Measurements from ENCODE around the gene ASB15.
"Not testable (repeated sequence)": the region's sequence is repeated elsewhere in the genome, so short reads cannot be mapped to it uniquely, and the experiment has no call there.

Gene ASB15

GRCh38 chr7:123599766-123600165, 1.9 kb upstream of the ASB15 start:
- DNase-seq, result no peak

- no peak for DNase-seq
Measured at GRCh38 chr7:123600876-123601275, 745 bp upstream of the ASB15 start.

DNA sequence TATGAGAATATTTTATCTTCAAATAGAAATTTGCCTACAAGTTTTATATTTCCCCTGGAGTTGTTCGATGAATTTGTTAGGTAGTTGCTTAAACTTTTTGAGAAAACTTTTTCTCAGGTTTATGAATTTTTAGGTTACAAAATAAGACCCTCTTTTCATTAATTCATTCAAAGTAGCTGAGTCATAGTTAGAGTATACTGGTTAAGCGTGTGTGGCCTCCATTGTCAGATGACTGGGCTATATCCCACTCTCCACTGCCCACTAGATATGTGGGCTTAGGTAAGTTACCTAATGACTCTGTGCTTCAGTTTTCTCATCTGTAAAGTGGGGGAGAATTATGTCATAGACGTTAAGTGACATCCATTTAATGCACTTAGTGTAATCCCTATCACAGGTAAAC, 1.0 kb downstream of the ASB15 start:
- DNase-seq, result no peak

DNA sequence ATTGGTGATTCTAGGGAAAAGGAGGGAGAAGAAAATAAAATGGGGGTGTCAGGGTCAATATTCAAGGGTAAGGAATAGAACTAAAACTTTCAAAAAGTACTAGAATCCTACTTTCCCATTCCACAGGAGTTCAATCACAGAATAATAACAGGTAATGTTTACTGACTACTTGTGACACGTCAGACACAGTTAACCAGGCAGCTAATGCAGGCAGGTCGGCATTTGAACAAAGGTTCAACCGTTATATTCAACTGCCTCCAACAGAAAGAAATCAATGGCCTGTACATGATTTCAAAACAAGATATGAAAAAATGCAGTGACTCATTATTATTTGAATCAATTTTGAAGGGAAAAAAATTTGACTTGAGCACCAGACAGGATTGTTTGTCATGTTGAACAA, 3.1 kb downstream of the ASB15 start:
- no peak for DNase-seq

GRCh38 chr7:123607423-123607975, 5.9 kb downstream of the ASB15 start:
- DNase-seq, result no peak

GRCh38 chr7:123608991-123609882, 7.6 kb downstream of the ASB15 start:
- DNase-seq, result no peak

DNA sequence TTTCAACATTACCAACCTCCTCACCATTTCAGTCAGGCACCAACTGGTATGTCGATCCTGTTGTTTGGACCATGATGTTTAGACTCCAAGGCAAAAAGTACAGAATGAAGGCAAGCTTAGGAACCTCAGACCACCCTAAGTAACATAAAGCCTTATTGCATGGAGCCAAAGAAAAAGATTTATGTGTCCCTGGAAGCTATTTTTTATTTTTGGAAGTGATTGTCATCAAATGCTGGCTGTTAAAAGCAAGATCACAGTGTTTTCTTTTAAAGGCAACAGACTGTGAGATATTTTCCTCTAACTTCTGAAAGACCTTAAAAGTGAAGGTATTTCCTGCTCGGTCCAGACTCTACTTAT, 8.2 kb downstream of the ASB15 start:
- DNase-seq, result no peak

DNA sequence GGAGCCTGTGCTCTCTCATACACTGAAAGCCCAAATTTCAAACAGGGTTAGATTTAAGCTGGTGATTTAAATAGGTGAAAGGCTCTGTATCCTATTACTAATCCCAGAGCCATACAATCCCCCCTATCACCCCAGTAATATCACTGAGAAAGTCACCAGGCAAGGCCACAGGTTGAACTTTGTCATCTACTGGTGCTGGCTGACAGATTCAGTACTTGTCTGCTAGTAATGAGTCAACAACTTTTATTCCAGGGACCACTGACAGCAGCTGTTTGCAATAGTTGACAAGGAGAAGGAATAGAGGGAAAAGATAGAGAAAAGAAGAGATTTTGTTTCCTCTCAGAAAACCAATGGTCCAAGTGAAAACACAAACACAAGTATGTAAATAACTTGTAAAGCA, 10.4 kb downstream of the ASB15 start:
- DNase-seq, result no peak

GRCh38 chr7:123615344-123615743, 13.7 kb downstream of the ASB15 start:
- DNase-seq, result no peak

DNA sequence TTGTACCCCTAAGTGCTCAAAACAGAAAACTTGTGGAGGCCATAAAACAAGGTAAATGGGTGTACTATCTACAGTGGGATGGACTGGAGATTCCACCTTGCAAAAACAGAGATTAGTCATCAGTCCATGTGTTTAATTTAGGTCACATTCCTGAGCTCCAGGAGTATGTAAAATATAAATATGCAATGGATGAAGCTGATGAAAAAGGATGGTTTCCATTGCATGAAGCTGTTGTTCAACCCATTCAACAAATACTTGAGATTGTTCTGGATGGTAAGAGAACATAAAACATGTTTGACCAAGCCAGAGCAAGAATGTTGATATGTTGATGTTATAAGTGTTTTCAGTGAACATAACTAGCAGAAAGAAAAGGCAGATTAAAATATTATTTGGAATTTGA, 14.6 kb downstream of the ASB15 start:
- DNase-seq, result no peak

GRCh38 chr7:123621707-123622106, 20.1 kb downstream of the ASB15 start:
- no peak for DNase-seq

DNA sequence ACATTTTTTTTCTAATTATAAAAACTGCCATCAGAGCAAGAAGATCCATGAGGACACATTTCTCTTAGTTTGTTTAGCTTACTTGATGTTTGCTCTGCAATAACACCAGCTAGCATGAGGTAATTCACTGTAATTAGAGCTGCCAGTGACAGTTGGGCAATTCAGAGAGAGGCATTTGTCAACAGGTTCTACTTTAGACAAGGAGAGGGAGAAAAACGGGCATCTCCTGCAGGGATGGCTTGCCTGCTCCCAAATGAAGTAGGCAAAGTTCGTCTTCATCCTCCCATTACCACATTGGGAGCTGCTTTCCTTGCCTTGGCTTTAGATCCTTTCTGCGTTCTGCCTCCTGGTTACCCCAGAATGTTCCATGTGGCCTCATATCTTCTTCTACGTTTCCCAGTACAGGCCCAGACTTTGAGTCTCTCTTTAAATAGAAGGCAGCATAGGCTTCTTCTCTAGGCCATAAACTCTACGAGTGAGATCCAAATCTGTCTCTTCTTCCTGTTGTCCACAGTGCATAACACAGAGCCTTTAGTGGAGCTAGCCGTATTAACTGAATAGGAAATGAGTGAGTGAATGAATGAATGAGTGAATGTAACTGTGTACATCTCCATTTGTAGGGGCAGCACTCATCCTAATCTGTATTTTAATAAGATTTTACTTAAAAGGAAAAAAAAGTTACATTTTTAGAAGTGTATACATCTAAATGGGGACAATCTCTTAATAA, 21.2 kb downstream of the ASB15 start:
- no peak for DNase-seq

GRCh38 chr7:123624527-123625183, 23.0 kb downstream of the ASB15 start:
- DNase-seq, result peak; percentile 60

DNA sequence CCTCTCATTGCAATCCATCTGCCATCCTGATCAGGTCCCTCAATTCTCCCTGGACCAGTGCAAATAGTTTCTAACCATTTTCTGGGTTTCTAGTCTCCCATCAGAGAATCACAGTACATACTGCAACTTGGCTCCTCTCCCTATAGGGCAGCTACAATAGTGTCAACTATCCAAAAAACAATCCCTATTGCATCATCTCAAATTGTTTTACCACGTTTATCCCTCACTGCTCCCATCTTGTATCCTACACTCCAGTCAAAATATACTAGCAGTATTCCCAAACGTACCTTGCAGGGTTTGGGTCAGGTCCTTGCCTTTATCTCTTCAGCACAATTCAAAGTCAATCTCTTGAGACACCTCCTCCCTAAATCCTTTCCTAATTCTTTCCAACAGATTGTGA, 23.6 kb downstream of the ASB15 start:
- no peak for DNase-seq

- DNase-seq, result no peak
Measured at GRCh38 chr7:123627851-123628250, 26.2 kb downstream of the ASB15 start.

GRCh38 chr7:123628829-123629228, 27.2 kb downstream of the ASB15 start:
- DNase-seq, result no peak

GRCh38 chr7:123629281-123629680, 27.7 kb downstream of the ASB15 start:
- DNase-seq, result no peak

DNA sequence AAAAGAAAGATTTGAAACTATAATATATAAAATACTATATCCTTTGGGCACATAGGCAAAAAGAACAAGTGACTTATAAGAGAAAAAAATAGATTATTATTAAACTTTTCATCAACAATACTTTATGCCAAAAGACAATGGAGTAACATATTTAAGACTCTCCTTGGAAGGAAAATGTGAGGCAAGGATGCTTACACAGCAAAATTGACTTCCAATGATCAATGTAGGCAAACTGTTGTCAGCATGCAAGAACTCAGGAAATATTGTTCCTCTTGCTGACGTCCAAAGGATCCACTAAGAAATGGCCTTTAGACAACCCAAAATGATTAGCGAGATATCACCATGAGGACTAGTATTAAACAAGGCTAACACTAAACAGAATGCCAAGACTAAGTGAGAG, 31.2 kb downstream of the ASB15 start:
- no peak for DNase-seq

GRCh38 chr7:123633553-123633952, 31.9 kb downstream of the ASB15 start:
- DNase-seq, result no peak

DNA sequence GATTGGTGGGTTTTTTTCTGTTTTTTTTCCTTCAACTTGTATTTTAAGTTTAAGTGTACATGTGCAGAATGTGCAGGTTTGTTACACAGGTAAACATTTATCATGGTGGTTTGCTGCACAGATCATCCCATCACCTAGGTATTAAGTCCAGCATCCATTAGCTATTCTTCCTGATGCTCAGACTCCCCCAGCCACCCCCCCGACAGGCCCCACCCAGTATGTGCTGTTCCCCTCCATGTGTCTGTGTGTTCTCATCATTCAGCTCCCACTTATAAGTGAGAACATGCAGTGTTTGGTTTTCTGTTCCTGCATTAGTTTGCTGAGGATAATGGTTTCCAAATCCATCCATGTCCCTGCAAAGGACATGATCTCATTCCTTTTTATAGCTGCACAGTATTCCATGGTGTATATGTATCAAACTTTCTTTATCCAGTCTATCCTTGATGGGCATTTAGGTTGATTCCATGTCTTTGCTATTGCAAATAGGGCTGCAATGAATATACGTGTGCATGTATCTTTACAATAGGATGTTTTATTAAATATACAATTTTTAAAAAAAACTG, 32.5 kb downstream of the ASB15 start:
- not testable (repeated sequence) for DNase-seq

DNA sequence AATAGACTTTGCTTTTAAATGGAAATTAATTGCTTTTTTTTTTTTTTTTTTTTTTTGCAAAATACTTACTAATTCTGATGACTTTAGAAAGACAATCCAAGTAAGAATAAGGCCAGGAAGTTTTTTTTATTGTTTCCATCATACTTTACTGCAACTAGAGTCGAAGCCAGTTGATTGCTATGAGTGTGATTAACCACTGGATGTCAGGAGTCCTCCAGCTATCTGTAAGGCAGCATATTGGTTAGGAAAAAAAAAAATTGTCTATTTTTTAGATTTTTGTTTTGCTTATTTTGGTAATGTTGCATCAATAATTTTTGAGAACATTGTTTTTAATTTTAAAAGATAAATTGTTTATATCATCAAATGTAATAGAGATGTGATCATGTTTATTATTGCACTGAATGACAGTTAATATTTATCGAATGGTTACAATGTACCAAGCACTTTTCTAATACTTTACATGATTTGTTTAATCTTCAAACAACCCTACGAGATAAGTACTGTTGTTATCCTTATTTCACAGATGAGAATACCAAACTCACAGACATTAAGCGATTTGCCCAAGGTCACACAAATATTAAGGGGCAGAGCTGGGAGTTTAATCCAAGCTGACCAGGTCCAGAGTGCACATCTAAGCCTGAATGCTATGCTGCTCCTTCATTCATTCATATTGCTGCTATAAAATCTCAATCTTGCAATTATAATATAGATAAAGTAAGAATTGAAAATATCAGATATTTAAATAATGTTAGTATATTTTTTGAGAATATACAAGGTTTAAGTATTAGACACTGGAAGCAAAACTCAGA, 34.1 kb downstream of the ASB15 start:
- DNase-seq, result no peak

GRCh38 chr7:123637203-123637602, 35.6 kb downstream of the ASB15 start:
- DNase-seq, result no peak

Measured in stimulated activated CD4-positive, alpha-beta T cell treated with anti-CD3 and anti-CD28 coated beads, Interleukin-12 subunit alpha, Interleukin-12 subunit beta, amount 100 ng/mL, for 4 hours (primary cell).